ENCODE results near the gene NLRP8. TPM values are rescaled to one million over a fixed set of nuclear protein-coding genes. Genes with fewer than 3 reads are reported as not detected.

The NLRP8 gene
- not detected in 3 replicates for total RNA-seq
- long read RNA-seq: 0 reads

DNA sequence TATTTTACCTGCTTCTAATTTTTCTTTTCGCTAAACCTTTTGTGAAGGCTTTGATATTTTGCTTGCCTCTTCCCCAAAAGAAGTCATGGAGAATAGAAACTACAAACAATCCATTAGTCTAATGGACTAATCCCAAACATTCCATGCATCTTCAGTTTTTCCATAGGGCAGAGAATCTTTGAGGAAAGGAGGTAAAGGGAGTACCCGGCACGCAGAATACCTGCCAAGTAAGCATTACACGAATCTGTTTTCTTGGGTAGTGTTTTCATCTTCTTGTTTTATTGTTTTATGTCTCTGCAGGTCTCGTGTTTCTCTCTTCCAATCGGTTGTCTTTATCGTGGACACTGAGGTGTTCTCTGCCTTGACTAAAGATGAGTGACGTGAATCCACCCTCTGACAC, at the start of gene NLRP8:
Gene NLRP8, plus strand, starts transcription at position 301 of the 400 bp plus-strand sequence.
- no peaks in the 10 kb centered on the region for H3K27me3 Mint-ChIP-seq (ENCODE audit: low read depth)
- H3K4me1 Mint-ChIP-seq (ENCODE audit: low read depth): no peaks in the 10 kb centered on the region
- H3K27ac Mint-ChIP-seq (ENCODE audit: unreplicated experiment): no peak within 1 kb of the TSS
- H3K36me3 Mint-ChIP-seq (ENCODE audit: low read depth): no peaks in the 10 kb centered on the region
- no peak for DNase-seq (ENCODE audit: low spot score)
- H3K9me3 Mint-ChIP-seq (ENCODE audit: low read depth): peaks cover 45% of the 10 kb centered on the region
- H3K4me3 Mint-ChIP-seq (ENCODE audit: unreplicated experiment): no peak within 1 kb of the TSS
- TF ChIP-seq, protein P1, sequence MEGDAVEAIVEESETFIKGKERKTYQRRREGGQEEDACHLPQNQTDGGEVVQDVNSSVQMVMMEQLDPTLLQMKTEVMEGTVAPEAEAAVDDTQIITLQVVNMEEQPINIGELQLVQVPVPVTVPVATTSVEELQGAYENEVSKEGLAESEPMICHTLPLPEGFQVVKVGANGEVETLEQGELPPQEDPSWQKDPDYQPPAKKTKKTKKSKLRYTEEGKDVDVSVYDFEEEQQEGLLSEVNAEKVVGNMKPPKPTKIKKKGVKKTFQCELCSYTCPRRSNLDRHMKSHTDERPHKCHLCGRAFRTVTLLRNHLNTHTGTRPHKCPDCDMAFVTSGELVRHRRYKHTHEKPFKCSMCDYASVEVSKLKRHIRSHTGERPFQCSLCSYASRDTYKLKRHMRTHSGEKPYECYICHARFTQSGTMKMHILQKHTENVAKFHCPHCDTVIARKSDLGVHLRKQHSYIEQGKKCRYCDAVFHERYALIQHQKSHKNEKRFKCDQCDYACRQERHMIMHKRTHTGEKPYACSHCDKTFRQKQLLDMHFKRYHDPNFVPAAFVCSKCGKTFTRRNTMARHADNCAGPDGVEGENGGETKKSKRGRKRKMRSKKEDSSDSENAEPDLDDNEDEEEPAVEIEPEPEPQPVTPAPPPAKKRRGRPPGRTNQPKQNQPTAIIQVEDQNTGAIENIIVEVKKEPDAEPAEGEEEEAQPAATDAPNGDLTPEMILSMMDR (IDR thresholded peaks at IDR 0.05): no peak

GRCh38 chr19:55898911-55899310, 48.7 kb upstream of the NLRP8 start:
- Mint-ChIP-seq H3K36me3 (ENCODE audit: low read depth) (peaks cover 2% of the 10 kb centered on the region), H3K9me3 (ENCODE audit: low read depth) (peaks cover 55% of the 10 kb centered on the region), H3K4me1 (ENCODE audit: low read depth) (no peaks in the 10 kb centered on the region), H3K27ac (ENCODE audit: unreplicated experiment) (no peak overlapping the region), H3K4me3 (ENCODE audit: unreplicated experiment) (no peak overlapping the region), H3K27me3 (ENCODE audit: low read depth) (no peaks in the 10 kb centered on the region)
- TF ChIP-seq, protein P1 (IDR thresholded peaks at IDR 0.05): no peak
- DNase-seq (ENCODE audit: low spot score): no peak

DNA sequence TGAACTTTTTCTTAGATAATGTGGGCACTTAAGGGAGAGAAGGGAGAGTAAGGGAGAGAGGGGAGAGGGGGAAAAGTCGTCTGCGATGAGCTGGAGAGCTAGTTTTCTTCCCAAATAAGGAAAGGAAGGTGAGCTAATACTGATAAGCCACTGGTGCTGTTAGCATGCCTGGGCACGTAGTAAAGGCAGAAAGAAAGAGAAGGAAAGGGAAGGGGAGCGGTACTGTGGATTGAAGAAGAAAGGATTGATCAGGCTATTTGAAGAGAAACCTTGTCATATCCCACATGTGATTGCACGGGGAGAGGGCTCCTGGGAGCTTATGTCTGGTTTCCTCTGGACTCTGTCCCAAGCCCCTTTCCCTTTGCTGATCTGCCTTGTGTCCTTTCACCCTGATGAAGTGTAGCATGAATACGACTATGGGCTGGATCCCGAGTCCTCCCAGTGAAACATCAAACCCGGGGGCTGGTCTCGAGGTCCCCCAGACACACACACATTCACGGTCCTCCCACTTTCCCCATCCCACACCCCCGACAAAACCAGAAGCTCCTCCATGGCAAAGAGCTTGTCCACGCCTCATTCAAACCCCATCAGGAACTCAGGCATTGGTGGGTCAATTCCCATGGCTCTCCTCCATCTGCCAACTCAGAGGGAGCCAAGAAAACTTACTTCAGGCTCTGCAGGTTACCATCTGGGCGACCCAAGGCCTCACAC, 46.1 kb upstream of the NLRP8 start:
- Mint-ChIP-seq H3K4me3 (ENCODE audit: unreplicated experiment) (no peak overlapping the region), H3K27ac (ENCODE audit: unreplicated experiment) (no peak overlapping the region), H3K36me3 (ENCODE audit: low read depth) (peaks cover 2% of the 10 kb centered on the region), H3K27me3 (ENCODE audit: low read depth) (no peaks in the 10 kb centered on the region), H3K9me3 (ENCODE audit: low read depth) (peaks cover 52% of the 10 kb centered on the region), H3K4me1 (ENCODE audit: low read depth) (no peaks in the 10 kb centered on the region)
- no peak for DNase-seq (ENCODE audit: low spot score)
- TF ChIP-seq, protein P1 (IDR thresholded peaks at IDR 0.05): no peak

DNA sequence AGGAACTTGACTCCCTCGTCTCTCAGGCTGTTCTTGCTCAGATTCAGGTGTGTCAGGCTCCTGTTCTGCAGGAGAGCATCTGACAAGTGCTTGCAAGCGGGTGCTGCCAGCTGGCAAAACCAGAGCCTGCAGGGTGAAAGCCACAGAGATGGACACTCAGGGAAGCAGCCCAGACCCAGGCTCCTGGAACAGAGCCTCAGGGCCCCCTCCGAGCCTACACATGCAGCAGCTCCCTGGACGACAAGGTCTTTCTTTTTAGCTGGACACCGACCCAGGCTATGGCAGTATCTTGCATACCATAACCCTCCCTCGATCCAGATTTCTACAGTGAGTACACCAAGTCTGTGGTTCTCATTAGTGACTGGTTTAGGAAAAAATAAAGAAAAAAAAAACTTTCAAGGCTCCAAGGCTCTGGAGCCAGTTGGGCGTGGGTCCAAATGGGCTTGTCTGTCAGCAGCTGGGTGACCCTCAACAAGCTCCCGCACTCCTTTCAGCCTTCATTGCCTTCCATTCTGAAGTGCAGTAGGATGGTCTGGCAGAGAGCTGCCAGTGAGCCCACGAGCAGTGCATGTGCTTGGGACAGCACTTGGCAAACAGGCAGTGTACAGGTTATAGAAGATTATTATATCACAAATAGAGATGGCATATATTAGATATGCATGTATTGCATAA, 45.4 kb upstream of the NLRP8 start:
- Mint-ChIP-seq H3K36me3 (ENCODE audit: low read depth) (peaks cover 2% of the 10 kb centered on the region), H3K9me3 (ENCODE audit: low read depth) (peaks cover 49% of the 10 kb centered on the region), H3K27ac (ENCODE audit: unreplicated experiment) (no peak overlapping the region), H3K27me3 (ENCODE audit: low read depth) (no peaks in the 10 kb centered on the region), H3K4me3 (ENCODE audit: unreplicated experiment) (no peak overlapping the region), H3K4me1 (ENCODE audit: low read depth) (no peaks in the 10 kb centered on the region)
- DNase-seq (ENCODE audit: low spot score): no peak
- TF ChIP-seq, protein P1 (IDR thresholded peaks at IDR 0.05): no peak

- no peak overlapping the region for H3K4me3 Mint-ChIP-seq (ENCODE audit: unreplicated experiment)
- no peaks in the 10 kb centered on the region for H3K4me1 Mint-ChIP-seq (ENCODE audit: low read depth)
- TF ChIP-seq, protein P1 (IDR thresholded peaks at IDR 0.05): no peak
- no peaks in the 10 kb centered on the region for H3K36me3 Mint-ChIP-seq (ENCODE audit: low read depth)
- no peak for DNase-seq (ENCODE audit: low spot score)
- H3K27ac Mint-ChIP-seq (ENCODE audit: unreplicated experiment): no peak overlapping the region
- H3K27me3 Mint-ChIP-seq (ENCODE audit: low read depth): no peaks in the 10 kb centered on the region
- peaks cover 65% of the 10 kb centered on the region for H3K9me3 Mint-ChIP-seq (ENCODE audit: low read depth)
These were observed 40.3 kb upstream of the NLRP8 start for GRCh38 chr19:55907286-55907685.
